Body of pancreas (tissue), 4 donors: ENCODE data around the gene RPS6KA2. TPM values are rescaled to one million over a fixed set of nuclear protein-coding genes. Genes with fewer than 3 reads are reported as not detected.
A peak's percentile ranks its signal among the peaks of the same experiment; 100 is the strongest.

Source experiments
- ATAC-seq: fragments of 150-250 bp; one replicate; pipeline ENCODE4 v1.9.1; 2016
- DNase-seq, 4 donors: peaks; one replicate each; pipeline ENCODE4 v3.0.0-alpha.2; 2019
- H3K27ac ChIP-seq, 4 donors: fragments of 200-600 bp; sonication (generic); 1 replicate in 3 of 4; 2 replicates in 1 of 4; pipeline versions ENCODE4 v1.5.1 to v1.6.1; 2016 to 2019; ENCODE audit warnings: mild to moderate bottlenecking in 1 of 4, mixed read lengths in 1 of 4, moderate library complexity in 1 of 4
- H3K27me3 ChIP-seq, 2 donors: fragments of 200-600 bp; sonication (generic); one replicate each; pipeline ENCODE4 v1.6.0; 2016; ENCODE audit warnings: mild to moderate bottlenecking in 1 of 2
- H3K36me3 ChIP-seq, 2 donors: fragments of 200-600 bp; sonication (generic); replicated peaks in 1 of 2; 2 replicates each; pipeline ENCODE4 v1.5.1; 2016; ENCODE audit warnings: low read depth in 2 of 2; ENCODE audit not compliant: insufficient read depth in 1 of 2
- H3K4me1 ChIP-seq: fragments of 200-600 bp; sonication (generic); one replicate; pipeline ENCODE4 v1.6.0; 2016
- H3K4me3 ChIP-seq, 2 donors: fragments of 200-600 bp; sonication (generic); 1 replicate in 1 of 2; 2 replicates in 1 of 2; pipeline ENCODE4 v1.5.1; 2016 to 2019
- H3K9me3 ChIP-seq, 3 donors: fragments of 200-600 bp; sonication (generic); 1 replicate in 2 of 3; 2 replicates in 1 of 3; pipeline ENCODE4 v1.5.1; 2016
- POLR2A ChIP-seq, 3 donors: fragments of 450-650 bp; IDR thresholded peaks; one replicate each; pipeline ENCODE4 v1.6.1; 2016; ENCODE audit warnings: antibody characterized with exemption in 3 of 3, mild to moderate bottlenecking in 2 of 3
- WGBS, 2 donors: methylation state at CpG; one replicate each; pipeline ENCODE4 v1.1.5; 2017; 5-methylcytosine and 5-hydroxymethylcytosine counted together
- intact Hi-C: fragments of 100-400 bp; cut with DNase I; formaldehyde crosslinking; loops from one replicate; pipeline ENCODE4 v1.15.1; 2023
- total RNA-seq, 2 donors: library from RNA; depleted of rRNA; stranded (reverse); fragments of >200 nt; gene quantifications; one replicate each; pipeline ENCODE4 v1.1.0, GENCODE V29; 2016
- TF ChIP-seq, protein P1 (sequence below), 7 experiments: fragments of 450-650 bp in 4 of 7; fragments of 200-600 bp in 3 of 7; sonication (generic) in 3 of 7; IDR thresholded peaks; one replicate each; pipeline ENCODE4 v1.5.1; 2016 to 2019; ENCODE audit warnings: antibody characterized with exemption in 7 of 7

Gene RPS6KA2
- total RNA-seq, 2 donors from 2014 or later = 24.4 to 53.7 TPM

DNA sequence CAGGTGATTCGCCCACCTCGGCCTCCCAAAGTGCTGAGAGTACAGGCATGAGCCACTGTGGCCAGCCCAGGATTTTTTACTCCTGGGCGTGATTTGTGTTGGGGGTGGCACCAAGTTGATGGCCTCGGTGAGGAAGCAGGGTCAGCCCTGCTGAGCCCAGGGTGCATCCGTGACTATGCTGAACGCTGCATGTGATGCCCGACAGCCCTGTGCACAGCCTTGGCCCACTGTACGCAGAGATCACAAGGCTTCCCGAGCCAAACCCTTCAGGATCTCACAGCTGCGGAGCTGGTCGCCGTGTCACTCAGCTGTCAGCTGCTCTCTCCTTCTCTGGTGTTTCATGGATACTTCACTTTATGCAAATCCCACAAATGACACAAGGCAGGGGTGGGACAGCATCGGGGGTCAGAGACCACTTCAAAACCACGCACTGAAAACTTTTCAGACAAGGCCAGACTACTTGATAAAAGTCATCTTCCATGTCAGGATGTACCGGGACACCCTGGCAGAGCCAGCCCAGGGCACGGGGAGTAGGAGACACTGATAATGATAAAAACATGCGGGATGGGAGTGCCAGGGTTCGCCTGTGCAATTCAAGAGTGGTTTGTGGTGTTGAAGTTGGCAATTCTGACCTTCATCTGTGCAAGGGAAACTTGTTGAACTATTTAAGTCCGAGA, 31.2 kb upstream of the RPS6KA2 start:
- peaks cover 8% of the 10 kb centered on the region for H3K4me1 ChIP-seq
- ATAC-seq (no peak), DNase-seq (no peak)
- H3K36me3 ChIP-seq = no peaks in the 10 kb centered on the region
- intact Hi-C loops = no loop called here
- no peak overlapping the region for H3K27ac ChIP-seq
- TF ChIP-seq, protein P1, sequence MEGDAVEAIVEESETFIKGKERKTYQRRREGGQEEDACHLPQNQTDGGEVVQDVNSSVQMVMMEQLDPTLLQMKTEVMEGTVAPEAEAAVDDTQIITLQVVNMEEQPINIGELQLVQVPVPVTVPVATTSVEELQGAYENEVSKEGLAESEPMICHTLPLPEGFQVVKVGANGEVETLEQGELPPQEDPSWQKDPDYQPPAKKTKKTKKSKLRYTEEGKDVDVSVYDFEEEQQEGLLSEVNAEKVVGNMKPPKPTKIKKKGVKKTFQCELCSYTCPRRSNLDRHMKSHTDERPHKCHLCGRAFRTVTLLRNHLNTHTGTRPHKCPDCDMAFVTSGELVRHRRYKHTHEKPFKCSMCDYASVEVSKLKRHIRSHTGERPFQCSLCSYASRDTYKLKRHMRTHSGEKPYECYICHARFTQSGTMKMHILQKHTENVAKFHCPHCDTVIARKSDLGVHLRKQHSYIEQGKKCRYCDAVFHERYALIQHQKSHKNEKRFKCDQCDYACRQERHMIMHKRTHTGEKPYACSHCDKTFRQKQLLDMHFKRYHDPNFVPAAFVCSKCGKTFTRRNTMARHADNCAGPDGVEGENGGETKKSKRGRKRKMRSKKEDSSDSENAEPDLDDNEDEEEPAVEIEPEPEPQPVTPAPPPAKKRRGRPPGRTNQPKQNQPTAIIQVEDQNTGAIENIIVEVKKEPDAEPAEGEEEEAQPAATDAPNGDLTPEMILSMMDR (IDR thresholded peaks at IDR 0.05) = no peak
- no peak for TF ChIP-seq POLR2A (IDR thresholded peaks at IDR 0.05)
- no peaks in the 10 kb centered on the region for H3K9me3 ChIP-seq
- H3K4me3 ChIP-seq = no peak overlapping the region
- 88 to 90% methylated on average over 17 to 19 of the region's 19 CpGs for WGBS, 2 donors
- H3K27me3 ChIP-seq = no peaks in the 10 kb centered on the region

DNA sequence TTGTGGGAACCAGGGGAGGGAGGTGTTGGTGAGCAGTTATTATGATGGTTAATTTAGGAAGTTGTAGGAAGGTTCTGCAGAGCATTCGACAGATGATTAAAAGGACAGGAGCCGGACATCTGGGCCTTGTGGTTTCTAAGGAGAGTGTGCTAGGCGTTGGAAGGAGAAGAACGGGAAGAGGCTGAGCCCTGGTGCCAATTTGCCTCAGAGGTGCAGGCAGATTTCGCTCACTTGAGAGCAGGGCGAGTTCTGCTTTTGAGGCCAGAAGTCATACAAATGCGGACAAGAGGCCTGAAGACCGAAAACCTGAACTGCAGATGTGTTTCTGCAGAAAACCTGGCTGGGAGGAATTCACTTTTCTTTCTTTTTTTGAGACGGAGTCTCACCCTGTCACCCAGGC, 30.5 kb upstream of the RPS6KA2 start:
- Histone ChIP-seq H3K4me1 (peaks cover 8% of the 10 kb centered on the region), H3K9me3 (no peaks in the 10 kb centered on the region), H3K36me3 (no peaks in the 10 kb centered on the region), H3K27me3 (no peaks in the 10 kb centered on the region), H3K4me3 (no peak overlapping the region), H3K27ac (no peak overlapping the region)
- intact Hi-C loops = no loop called here
- no peak for DNase-seq
- 69 to 89% methylated on average over 9 of the region's 9 CpGs for WGBS, 2 donors
- no peak for TF ChIP-seq POLR2A (IDR thresholded peaks at IDR 0.05)
- TF ChIP-seq, protein P1 (IDR thresholded peaks at IDR 0.05) = no peak
- ATAC-seq = no peak

DNA sequence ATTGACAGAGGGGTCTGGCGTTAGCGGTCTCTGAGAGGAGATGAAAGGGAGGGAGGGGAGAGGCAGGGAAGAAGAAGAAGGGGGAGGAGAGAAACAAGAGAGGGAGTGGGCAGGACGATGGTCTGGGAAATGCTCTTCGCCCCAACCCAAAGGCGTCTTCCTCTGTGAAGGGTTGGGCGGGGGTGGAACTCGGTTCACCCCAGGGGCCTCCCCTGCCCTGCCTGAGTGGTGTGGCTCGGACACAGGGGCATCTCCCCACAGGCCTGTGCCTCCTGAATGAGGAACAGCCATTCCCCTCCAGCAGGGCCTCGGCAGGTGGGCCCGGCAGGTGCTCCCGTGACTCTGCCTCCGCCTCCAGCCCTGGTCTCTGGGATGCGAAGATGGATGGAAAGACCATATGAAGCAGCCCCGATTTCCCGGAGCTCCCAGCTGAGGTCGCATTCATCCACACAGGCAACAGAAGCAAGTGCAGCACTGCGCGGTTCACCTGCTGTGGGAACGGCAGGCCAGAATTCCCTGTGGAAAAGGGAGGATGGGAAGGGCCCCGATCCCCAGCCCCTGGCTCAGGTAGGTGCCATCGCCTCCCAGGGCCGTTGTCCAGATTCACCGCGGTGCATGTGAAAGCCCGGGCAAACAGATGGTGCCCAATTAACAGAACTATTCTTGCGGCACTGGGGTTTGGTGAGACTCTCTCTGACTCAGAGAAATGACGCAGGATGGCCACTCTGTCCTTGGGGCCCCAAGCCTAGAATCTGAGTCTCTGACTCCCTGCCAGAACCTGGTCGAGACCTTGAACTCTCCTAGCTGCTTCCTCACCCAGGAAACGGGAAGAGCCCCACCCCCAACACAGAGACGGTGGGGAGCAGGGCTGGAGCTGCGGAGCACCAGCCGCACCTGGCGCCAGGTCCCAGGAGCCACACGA, 29.4 kb upstream of the RPS6KA2 start:
- WGBS, 2 donors = 36 to 56% methylated on average over 21 to 34 of the region's 34 CpGs
- ATAC-seq (peak; percentile 60), DNase-seq (peak in 3 of 4 donors; percentile 32 to 67 (median 40))
- Histone ChIP-seq H3K36me3 (no peaks in the 10 kb centered on the region), H3K4me3 (no peak overlapping the region), H3K4me1 (peaks cover 8% of the 10 kb centered on the region), H3K27ac (no peak overlapping the region), H3K9me3 (no peaks in the 10 kb centered on the region), H3K27me3 (no peaks in the 10 kb centered on the region)
- intact Hi-C loops = no loop called here
- TF ChIP-seq, protein P1 (IDR thresholded peaks at IDR 0.05) = no peak
- TF ChIP-seq POLR2A (IDR thresholded peaks at IDR 0.05) = no peak

DNA sequence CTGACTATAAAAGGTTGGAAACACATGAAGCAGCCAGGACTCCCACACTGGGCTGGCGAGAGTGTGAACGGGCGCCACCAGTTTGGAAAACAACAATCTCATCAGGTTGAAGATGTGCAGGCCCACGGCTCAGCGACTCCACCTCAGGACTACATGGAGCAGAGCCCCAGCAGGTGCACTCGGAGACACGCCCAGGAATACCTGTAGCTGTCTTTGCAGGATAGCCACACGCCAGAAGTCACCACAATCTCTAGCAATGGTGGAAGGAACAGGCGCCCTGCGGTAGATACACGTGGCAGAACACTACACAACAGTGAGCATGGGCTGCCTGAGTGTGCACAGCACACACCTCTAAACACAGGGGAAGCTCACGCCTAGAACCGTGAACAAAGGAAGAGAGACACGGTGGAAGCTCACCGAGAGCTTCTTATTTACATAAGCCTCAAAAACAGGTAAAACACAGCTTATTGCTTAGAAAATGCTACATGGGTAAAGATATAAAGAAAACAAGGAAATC, 28.7 kb upstream of the RPS6KA2 start:
- DNase-seq = no peak
- 75 to 81% methylated on average over 14 to 15 of the region's 15 CpGs for WGBS, 2 donors
- no peaks in the 10 kb centered on the region for H3K9me3 ChIP-seq
- intact Hi-C loops = no loop called here
- no peak for ATAC-seq
- no peaks in the 10 kb centered on the region for H3K36me3 ChIP-seq
- no peak overlapping the region for H3K4me3 ChIP-seq
- H3K27ac ChIP-seq = no peak overlapping the region
- H3K4me1 ChIP-seq = peaks cover 8% of the 10 kb centered on the region
- H3K27me3 ChIP-seq = no peaks in the 10 kb centered on the region
- no peak for TF ChIP-seq POLR2A (IDR thresholded peaks at IDR 0.05)
- TF ChIP-seq, protein P1 (IDR thresholded peaks at IDR 0.05) = no peak
